ENCODE results near the gene S100A14.

The S100A14 gene

DNA sequence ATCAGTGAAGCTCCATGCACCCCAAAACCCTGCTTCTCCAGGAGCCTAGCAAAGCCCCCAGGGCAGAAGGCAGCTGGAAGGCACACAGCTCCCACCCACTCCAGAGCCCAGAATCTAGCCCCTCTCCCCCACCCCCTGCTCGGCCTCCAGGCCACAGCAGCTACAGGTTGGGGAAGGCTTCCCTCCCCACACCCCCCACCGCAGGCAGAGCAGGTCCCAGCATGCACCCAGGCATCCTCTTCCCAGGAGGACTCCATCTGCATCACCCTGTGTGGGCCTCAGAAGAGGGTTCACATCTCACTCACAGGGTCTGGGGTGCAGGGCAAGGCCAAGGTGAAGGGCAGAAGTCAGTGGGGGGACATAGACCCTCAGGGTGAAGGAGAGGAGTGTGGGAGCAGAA lies 719 bp downstream of the S100A14 start:
- peaks cover 18% of the 10 kb centered on the region for H3K4me1 Mint-ChIP-seq (ENCODE audit: low read depth)
- no peak overlapping the region for H3K4me3 Mint-ChIP-seq

DNA sequence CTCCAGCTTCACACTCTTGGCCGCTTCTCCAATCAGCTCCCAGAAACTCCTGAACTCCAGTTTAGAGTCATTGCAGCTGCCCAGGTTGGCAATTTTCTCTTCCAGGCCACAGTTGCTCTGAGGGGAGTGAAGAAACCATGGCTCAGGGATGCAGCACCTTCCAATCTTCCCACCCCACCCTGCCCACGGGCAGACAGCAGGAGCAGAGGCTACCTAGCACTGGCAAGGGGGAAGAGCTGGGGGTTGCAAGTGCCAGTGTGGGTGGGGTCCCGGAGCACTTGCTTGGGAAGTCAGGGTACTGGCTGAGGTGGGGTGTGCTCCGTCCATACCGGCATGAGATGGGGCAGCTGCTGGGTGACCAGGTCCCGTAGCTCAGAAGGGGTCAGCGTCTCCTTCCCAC lies 1.2 kb downstream of the S100A14 start:
- H3K36me3 Mint-ChIP-seq (ENCODE audit: low read depth): no peaks in the 10 kb centered on the region
- H3K4me1 Mint-ChIP-seq (ENCODE audit: low read depth): peaks cover 18% of the 10 kb centered on the region
- no peak overlapping the region for H3K4me3 Mint-ChIP-seq
- H3K27ac Mint-ChIP-seq: no peak overlapping the region
- no peaks in the 10 kb centered on the region for H3K27me3 Mint-ChIP-seq
- no peaks in the 10 kb centered on the region for H3K9me3 Mint-ChIP-seq
- DNase-seq: no peak

More for the DNA sequence above, 719 bp downstream of the S100A14 start:
- Mint-ChIP-seq H3K27ac (no peak overlapping the region), H3K36me3 (ENCODE audit: low read depth) (no peaks in the 10 kb centered on the region), H3K27me3 (no peaks in the 10 kb centered on the region), H3K9me3 (no peaks in the 10 kb centered on the region)
- no peak for DNase-seq

DNA sequence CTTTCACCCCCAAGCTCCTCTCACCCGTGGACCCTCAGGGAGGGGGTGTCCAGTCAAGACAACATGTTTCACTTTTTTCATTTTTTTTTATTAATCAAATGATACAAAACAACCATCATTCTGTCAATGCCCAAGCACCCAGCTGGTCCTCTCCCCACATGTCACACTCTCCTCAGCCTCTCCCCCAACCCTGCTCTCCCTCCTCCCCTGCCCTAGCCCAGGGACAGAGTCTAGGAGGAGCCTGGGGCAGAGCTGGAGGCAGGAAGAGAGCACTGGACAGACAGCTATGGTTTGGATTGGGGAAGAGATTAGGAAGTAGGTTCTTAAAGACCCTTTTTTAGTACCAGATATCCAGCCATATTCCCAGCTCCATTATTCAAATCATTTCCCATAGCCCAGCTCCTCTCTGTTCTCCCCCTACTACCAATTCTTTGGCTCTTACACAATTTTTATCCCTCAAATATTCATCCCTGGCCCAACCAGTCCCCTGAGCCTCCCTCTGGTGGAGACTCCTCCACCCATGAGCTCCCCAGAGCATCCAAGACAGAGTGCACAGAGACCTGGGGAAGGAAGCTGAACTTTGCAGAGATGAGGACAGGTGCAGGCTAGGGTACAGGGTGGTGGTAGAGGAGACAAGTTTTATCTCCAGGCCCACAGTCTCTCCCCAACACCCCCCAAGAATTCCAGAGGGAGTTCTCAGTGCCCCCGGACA lies 1.8 kb downstream of the S100A14 start:
- H3K4me3 Mint-ChIP-seq: no peak overlapping the region
- H3K9me3 Mint-ChIP-seq: no peaks in the 10 kb centered on the region

DNA sequence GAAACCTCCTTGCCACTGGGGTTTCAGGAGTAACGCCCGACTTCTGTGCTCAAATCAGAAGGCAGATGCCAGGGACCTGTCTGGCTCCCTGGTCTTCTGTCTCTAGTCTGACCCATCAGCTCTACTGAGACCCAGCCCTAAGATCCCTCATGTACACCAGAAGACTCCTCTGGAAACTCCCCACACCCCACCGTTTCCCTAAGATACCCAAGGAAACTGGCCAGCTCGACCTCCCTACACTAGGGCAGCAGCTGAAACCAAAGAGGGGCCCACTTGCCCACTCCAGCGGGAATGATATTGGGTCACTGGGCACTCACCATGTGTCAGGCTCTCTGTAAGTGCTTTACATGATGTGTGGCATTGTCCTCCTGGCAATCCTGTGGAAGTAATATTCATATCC lies 2.7 kb downstream of the S100A14 start:
- H3K4me3 Mint-ChIP-seq: no peak overlapping the region
- H3K36me3 Mint-ChIP-seq (ENCODE audit: low read depth): no peaks in the 10 kb centered on the region
- no peak overlapping the region for H3K27ac Mint-ChIP-seq
- DNase-seq: no peak
- H3K4me1 Mint-ChIP-seq (ENCODE audit: low read depth): peaks cover 18% of the 10 kb centered on the region
- no peaks in the 10 kb centered on the region for H3K9me3 Mint-ChIP-seq
- no peaks in the 10 kb centered on the region for H3K27me3 Mint-ChIP-seq

More for the DNA sequence above, 1.8 kb downstream of the S100A14 start:
- H3K4me1 Mint-ChIP-seq (ENCODE audit: low read depth): peaks cover 18% of the 10 kb centered on the region
- H3K36me3 Mint-ChIP-seq (ENCODE audit: low read depth): no peaks in the 10 kb centered on the region
- no peak for DNase-seq
- H3K27ac Mint-ChIP-seq: no peak overlapping the region
- H3K27me3 Mint-ChIP-seq: no peaks in the 10 kb centered on the region

DNA sequence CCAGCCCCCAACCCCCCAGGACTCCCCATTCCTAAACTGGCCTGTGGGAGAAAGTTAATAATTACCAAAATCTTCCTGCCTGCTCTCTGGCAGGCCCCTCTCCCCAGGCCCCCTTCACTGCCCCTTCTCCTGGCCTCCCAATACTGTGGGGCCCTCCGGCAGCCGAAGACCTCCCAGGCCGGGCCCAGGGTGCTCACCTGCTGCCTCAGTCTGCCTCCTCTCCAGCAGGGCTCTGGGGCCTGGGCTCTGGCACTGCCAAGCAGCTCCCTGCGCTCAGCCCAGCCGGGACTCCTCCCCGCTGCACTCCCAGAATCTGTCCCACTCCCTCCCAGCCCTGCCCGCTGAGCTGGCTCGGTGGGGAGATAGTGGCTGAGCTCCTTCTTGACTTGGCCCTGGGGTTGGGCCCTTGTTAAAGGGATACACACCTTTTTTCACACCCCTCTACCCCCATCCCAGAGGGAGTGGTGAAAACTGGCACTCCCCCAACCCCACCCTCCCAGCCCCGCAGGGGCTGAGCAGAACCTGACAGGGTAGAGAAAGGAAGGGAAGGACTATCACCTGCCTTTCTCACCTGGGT lies 3.3 kb downstream of the S100A14 start, which contains the start of gene S100A16:
TSS of gene S100A16 (minus strand) at position 383 of the 577 bp plus-strand sequence. CDS start 4,986 bp downstream, outside the sequence.
- no peak within 1 kb of the TSS for H3K27ac Mint-ChIP-seq
- no peak within 1 kb of the TSS for H3K4me3 Mint-ChIP-seq
- no peaks in the 10 kb centered on the region for H3K36me3 Mint-ChIP-seq (ENCODE audit: low read depth)
- DNase-seq: no peak
- H3K27me3 Mint-ChIP-seq: no peaks in the 10 kb centered on the region
- no peaks in the 10 kb centered on the region for H3K9me3 Mint-ChIP-seq
- peaks cover 16% of the 10 kb centered on the region for H3K4me1 Mint-ChIP-seq (ENCODE audit: low read depth)

DNA sequence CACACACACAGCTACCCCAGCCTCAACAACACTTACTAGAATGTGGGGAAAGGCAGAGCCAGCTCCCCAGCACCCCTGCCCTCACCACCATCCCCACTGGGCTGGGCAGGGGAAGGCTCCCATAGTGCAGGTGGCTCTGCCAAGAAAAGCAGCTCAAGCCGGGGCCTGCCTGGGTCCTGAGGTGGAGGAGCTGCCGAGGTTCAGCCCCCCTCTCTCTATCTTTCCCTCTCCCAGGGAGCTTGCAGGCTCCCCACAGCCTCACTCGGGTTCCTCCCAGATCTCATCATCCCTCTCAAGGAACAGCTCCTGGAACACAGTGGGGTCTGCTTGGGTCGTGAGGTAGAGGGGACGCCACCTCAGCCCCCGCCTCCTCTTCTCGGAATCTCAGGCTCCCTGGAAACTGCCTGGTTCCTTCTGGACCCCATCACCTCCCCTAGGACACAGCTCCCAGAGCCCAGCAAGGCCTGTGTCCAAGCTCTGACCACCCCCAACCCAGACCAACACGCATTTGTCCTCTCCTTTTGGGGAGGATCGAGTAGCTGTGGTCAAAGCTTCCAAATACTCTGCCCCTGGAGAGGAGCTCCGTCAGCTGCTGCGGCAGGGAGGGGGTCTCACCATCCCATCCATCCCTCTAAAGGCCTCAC lies 3.9 kb downstream of the S100A14 start:
- Mint-ChIP-seq H3K27me3 (no peaks in the 10 kb centered on the region), H3K27ac (no peak overlapping the region), H3K4me3 (no peak overlapping the region), H3K4me1 (ENCODE audit: low read depth) (peaks cover 10% of the 10 kb centered on the region), H3K9me3 (no peaks in the 10 kb centered on the region), H3K36me3 (ENCODE audit: low read depth) (no peaks in the 10 kb centered on the region)
- DNase-seq: no peak

DNA sequence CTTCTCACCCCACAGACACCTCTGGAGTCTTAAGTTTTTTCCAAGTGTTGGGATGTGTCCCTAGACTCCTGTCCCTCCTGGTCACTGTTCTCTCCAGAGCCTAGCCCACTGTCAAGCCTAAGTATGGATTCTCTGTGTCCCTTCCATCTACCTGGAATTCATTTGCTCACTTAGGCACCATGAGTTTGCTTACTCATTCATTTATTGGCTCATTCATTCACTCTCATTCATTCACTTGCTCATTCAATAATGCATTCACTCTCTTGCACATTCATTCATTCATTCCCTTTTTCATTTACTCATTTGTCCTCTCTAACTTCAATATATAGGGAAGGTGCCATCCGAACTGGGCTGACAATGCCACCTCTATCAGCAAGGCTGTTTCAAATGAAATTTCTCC lies 4.8 kb downstream of the S100A14 start:
- no peaks in the 10 kb centered on the region for H3K27me3 Mint-ChIP-seq

DNA sequence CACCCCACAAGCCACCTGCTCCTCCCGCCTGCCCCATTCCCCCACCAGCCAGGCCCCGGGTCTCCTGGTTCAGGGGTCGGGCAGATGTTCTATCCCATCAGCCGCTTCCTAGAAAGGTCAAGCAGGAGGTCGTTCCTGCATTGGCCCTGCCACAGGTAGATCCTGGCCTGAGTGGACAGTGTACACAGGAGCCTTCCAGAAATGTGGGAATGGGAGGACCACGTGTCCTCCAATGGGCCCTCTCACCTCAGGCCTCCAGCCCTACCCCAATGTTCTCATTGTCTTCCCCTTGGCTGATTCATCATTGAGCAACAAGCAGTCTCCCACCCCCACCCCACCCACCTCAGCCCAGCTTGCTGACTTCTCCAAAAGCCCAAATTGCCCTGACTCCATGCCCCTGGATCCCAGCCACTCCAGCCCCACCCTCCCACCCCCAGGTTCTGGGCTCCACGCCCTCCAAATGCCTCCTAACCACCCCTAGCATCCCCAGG lies 5.3 kb downstream of the S100A14 start:
- H3K36me3 Mint-ChIP-seq (ENCODE audit: low read depth): no peaks in the 10 kb centered on the region
- H3K4me3 Mint-ChIP-seq: no peak overlapping the region
- DNase-seq: no peak
- H3K9me3 Mint-ChIP-seq: no peaks in the 10 kb centered on the region
- H3K27ac Mint-ChIP-seq: no peak overlapping the region
- H3K4me1 Mint-ChIP-seq (ENCODE audit: low read depth): peaks cover 2% of the 10 kb centered on the region
- H3K27me3 Mint-ChIP-seq: no peaks in the 10 kb centered on the region

More for the DNA sequence above, 4.8 kb downstream of the S100A14 start:
- Mint-ChIP-seq H3K9me3 (no peaks in the 10 kb centered on the region), H3K27ac (no peak overlapping the region), H3K4me3 (no peak overlapping the region), H3K4me1 (ENCODE audit: low read depth) (peaks cover 5% of the 10 kb centered on the region), H3K36me3 (ENCODE audit: low read depth) (no peaks in the 10 kb centered on the region)
- no peak for DNase-seq

DNA sequence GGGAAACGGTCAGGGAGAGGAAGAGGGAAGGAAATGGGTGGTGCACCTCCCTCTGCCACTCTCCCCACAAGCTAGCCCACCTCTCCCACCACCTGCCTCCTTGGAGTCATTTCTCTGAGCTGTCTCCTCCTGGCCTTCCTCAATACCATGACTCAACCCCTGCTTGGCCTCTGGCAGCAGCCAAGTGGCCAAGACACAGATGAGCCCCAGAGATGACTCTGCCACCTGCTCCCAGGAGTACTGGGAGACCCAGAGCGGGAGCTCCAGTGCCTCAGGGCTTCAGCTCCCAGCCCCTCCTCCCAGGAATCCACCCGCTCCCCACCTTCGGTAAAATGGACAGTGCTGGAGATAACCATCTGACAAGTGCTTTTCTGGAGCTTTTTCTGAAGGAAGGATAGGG lies 5.8 kb downstream of the S100A14 start:
- Mint-ChIP-seq H3K36me3 (ENCODE audit: low read depth) (no peaks in the 10 kb centered on the region), H3K4me3 (no peak overlapping the region), H3K4me1 (ENCODE audit: low read depth) (no peaks in the 10 kb centered on the region), H3K27ac (peak overlapping the region; percentile 55), H3K9me3 (no peaks in the 10 kb centered on the region), H3K27me3 (no peaks in the 10 kb centered on the region)
- no peak for DNase-seq

DNA sequence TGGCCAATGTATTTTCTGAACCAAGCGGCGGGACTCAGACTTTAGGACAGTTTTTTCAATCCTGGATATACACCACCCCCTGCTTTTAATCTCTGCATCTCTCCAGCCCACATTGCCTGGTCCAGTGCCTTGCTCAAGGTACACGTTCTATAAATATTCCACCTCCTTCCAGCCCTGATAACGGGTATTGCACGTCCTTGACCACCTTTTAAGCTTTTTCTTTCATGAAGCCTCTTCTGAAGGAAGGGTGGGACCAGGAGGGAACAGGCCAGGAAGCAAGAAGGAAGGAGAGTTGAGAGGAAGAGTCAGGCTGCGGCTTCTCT lies 6.6 kb downstream of the S100A14 start:
- Mint-ChIP-seq H3K4me3 (no peak overlapping the region), H3K36me3 (ENCODE audit: low read depth) (no peaks in the 10 kb centered on the region), H3K9me3 (no peaks in the 10 kb centered on the region), H3K27ac (no peak overlapping the region), H3K27me3 (no peaks in the 10 kb centered on the region), H3K4me1 (ENCODE audit: low read depth) (no peaks in the 10 kb centered on the region)
- DNase-seq: no peak

DNA sequence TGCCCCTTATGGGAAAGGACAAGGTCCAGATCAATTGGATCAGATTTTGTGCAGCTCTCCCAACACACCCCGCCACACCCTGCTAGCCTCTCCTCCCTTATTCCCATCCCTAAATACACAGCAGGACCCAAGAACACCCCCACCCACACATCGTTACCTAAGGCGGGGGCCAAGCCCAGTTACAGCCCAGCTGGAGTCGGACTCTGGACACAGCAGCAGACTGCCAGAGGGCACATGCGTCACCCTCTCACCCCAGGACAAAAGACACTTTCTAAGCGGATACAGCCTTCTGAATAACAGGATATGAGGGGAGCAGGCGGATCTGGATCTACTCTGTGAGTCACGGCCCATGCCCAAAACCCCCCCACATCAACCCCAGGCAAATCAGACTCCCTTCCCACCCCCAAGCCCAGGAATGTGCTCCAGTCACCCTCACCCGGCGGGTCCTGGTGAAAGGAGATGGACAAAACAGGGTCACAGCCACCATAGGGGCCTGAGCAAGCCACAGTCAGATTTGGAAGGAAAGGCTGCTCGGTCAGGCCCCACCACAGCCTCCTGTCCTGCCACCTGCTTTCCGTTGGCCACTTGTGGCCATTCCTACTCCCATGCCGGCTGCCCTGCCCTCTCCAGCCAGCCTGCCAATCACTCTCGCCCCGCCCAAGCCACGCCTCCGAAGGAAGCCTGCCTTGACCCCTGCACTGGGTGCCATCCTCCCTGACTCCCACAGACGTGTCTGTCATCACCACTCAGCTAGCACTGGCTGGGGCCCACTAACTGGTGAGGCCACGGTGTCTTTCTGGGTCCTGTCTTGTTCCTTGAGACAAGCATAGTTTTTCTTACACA lies 7.2 kb downstream of the S100A14 start:
- no peaks in the 10 kb centered on the region for H3K36me3 Mint-ChIP-seq (ENCODE audit: low read depth)
- no peak for DNase-seq
- no peaks in the 10 kb centered on the region for H3K4me1 Mint-ChIP-seq (ENCODE audit: low read depth)
- no peak overlapping the region for H3K27ac Mint-ChIP-seq
- H3K27me3 Mint-ChIP-seq: no peaks in the 10 kb centered on the region
- H3K9me3 Mint-ChIP-seq: no peaks in the 10 kb centered on the region
- H3K4me3 Mint-ChIP-seq: no peak overlapping the region

DNA sequence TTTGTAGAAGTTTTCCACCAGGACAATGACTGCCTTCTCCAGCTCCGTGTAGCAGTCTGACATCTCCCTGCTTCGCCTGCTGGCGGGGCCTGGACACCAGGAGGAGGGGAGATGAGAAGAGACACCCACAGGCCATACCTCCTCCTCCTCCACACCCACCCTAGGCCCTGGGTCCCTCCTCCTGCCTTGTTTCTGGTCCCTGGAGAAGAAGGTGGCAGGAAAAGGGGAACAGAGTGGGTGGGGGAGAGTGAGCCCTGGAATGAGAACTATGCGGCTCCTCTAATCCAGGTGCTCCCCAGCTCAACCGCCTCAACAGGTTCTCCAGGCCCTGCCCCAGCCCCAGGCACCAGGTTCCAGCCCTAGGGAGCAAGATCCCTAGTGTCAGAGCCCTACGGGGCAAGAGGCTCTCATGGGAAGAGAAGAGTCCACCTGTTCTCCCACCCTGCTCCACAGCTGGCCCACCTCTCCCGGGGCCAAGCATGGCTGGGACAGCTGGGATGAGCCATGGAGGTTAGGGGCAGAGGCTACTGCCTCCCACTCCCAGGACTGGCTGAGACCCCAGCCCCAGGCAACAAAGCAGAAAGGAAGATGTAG lies 7.9 kb downstream of the S100A14 start:
- Mint-ChIP-seq H3K4me3 (no peak overlapping the region), H3K27me3 (no peaks in the 10 kb centered on the region)

DNA sequence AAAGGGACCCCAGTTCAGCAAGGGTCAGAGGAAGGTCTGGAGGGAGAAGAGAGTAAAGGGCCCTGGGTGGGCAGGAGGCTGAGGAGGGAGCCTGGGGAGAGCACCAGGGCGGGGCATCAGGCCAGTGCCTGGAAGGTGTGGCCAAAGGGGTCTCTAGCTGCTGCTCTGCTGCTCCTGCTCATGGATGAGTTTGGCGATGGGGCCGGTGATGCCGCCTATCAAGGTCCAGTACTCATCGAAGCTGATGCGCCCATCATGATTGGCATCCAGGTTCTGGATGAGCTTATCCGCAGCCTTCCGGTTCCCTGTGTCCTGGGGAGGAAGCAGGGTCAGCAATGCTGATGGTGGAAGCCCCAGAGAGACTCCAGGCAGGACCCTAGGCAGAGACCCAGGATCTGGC lies 8.7 kb downstream of the S100A14 start:
- Mint-ChIP-seq H3K27ac (no peak overlapping the region), H3K36me3 (ENCODE audit: low read depth) (no peaks in the 10 kb centered on the region), H3K4me3 (no peak overlapping the region), H3K4me1 (ENCODE audit: low read depth) (peaks cover 2% of the 10 kb centered on the region), H3K9me3 (no peaks in the 10 kb centered on the region), H3K27me3 (no peaks in the 10 kb centered on the region)
- DNase-seq: no peak

More for the DNA sequence above, 7.9 kb downstream of the S100A14 start:
- H3K4me1 Mint-ChIP-seq (ENCODE audit: low read depth): no peaks in the 10 kb centered on the region
- no peaks in the 10 kb centered on the region for H3K36me3 Mint-ChIP-seq (ENCODE audit: low read depth)
- no peak overlapping the region for H3K27ac Mint-ChIP-seq
- H3K9me3 Mint-ChIP-seq: no peaks in the 10 kb centered on the region
- DNase-seq: no peak

DNA sequence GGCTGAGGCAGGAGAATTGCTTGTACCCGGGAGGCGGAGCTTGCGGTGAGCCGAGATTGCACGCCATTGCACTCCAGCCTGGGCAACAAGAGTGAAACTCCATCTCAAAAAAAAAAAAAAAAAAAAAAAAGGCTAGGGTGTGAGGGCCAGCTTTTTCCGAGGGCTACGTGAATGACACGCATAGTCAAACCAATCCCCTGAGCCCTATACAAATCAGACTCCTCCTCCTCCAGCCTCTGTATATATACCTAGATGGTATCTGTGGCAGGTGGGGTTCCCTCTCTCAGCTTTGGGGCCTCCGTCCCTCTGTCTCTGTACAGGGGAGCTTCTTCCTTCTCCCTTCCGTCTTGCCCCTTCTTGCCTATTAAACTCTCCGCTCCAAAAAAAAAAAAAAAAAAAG lies 9.9 kb downstream of the S100A14 start:
- no peak overlapping the region for H3K4me3 Mint-ChIP-seq
- no peak for DNase-seq
- H3K9me3 Mint-ChIP-seq: no peaks in the 10 kb centered on the region
- H3K4me1 Mint-ChIP-seq (ENCODE audit: low read depth): peaks cover 6% of the 10 kb centered on the region
- H3K27ac Mint-ChIP-seq: no peak overlapping the region
- no peaks in the 10 kb centered on the region for H3K36me3 Mint-ChIP-seq (ENCODE audit: low read depth)
- H3K27me3 Mint-ChIP-seq: no peaks in the 10 kb centered on the region
